Neural progenitor cell (in vitro differentiated cells): ENCODE measurements around the gene APOC3. TPM values are rescaled to one million over a fixed set of nuclear protein-coding genes. Genes with fewer than 3 reads are reported as not detected.

ENCODE experiments used
- DNase-seq: peaks from one replicate; pipeline ENCODE4 v3.0.0-alpha.2; 2016; ENCODE audit warnings: low spot score
- H2AFZ ChIP-seq: fragments of 200-600 bp; sonication (generic); replicated peaks from 2 replicates; pipeline ENCODE4 v1.6.1; 2016; ENCODE audit warnings: antibody characterized with exemption
- H3F3A ChIP-seq: fragments of 200-600 bp; sonication (generic); 2 replicates; pipeline ENCODE4 v1.6.1; 2016; ENCODE audit warnings: antibody characterized with exemption, low read depth
- H3K27ac ChIP-seq: fragments of 200-600 bp; sonication (generic); 2 replicates; pipeline ENCODE4 v1.5.1; 2016; ENCODE audit warnings: mild to moderate bottlenecking
- H3K27me3 ChIP-seq: fragments of 200-600 bp; sonication (generic); 2 replicates; pipeline ENCODE4 v1.6.1; 2016; ENCODE audit warnings: mild to moderate bottlenecking, moderate library complexity
- H3K36me3 ChIP-seq: fragments of 200-600 bp; sonication (generic); 2 replicates; pipeline ENCODE4 v1.5.1; 2016
- H3K4me1 ChIP-seq: fragments of 200-600 bp; sonication (generic); 2 replicates; pipeline ENCODE4 v1.6.1; 2016; ENCODE audit warnings: mixed run types
- H3K4me2 ChIP-seq: fragments of 200-600 bp; sonication (generic); 2 replicates; pipeline ENCODE4 v1.6.1; 2016
- H3K4me3 ChIP-seq: fragments of 200-600 bp; sonication (generic); 2 replicates; pipeline ENCODE4 v1.5.1; 2016
- H3K79me2 ChIP-seq: fragments of 200-600 bp; sonication (generic); 2 replicates; pipeline ENCODE4 v1.6.1; 2016; ENCODE audit warnings: low read depth
- H3K9ac ChIP-seq: fragments of 200-600 bp; sonication (generic); 2 replicates; pipeline ENCODE4 v1.6.1; 2016
- H3K9me3 ChIP-seq: fragments of 200-600 bp; sonication (generic); 2 replicates; pipeline ENCODE4 v1.5.1; 2016; ENCODE audit warnings: low read depth
- H4K20me1 ChIP-seq: fragments of 200-600 bp; sonication (generic); 2 replicates; pipeline ENCODE4 v1.6.1; 2016; ENCODE audit warnings: low read depth
- H3K27ac Mint-ChIP-seq: 3 replicates; pipeline ENCODE4 v1.8.0; 2021; ENCODE audit warnings: mixed read lengths
- H3K27me3 Mint-ChIP-seq: 2 replicates; pipeline ENCODE4 v1.8.0; 2022; ENCODE audit warnings: low read depth, mild to moderate bottlenecking, inconsistent platforms, moderate library complexity, mixed read lengths; ENCODE audit not compliant: insufficient read depth
- H3K36me3 Mint-ChIP-seq: 3 replicates; pipeline ENCODE4 v1.8.0; 2021; ENCODE audit warnings: mixed read lengths
- H3K4me1 Mint-ChIP-seq: 3 replicates; pipeline ENCODE4 v1.8.0; 2021; ENCODE audit warnings: mixed read lengths
- H3K4me3 Mint-ChIP-seq: 3 replicates; pipeline ENCODE4 v1.8.0; 2021; ENCODE audit warnings: mild to moderate bottlenecking, moderate library complexity, mixed read lengths
- H3K9me3 Mint-ChIP-seq: 3 replicates; pipeline ENCODE4 v1.8.0; 2020; ENCODE audit warnings: mixed read lengths
- EZH2 ChIP-seq: fragments of 200-600 bp; sonication (generic); IDR thresholded peaks from 2 replicates; pipeline ENCODE4 v1.6.1; 2017; ENCODE audit warnings: antibody characterized with exemption, mild to moderate bottlenecking, moderate library complexity
- EZH2phosphoT487 ChIP-seq: fragments of 200-600 bp; sonication (generic); IDR thresholded peaks from 2 replicates; pipeline ENCODE4 v1.6.1; 2017; ENCODE audit warnings: antibody characterized with exemption
- total RNA-seq: library from RNA; depleted of rRNA; stranded (reverse); fragments of >200 nt; gene quantifications from 2 replicates; pipeline ENCODE4 v1.2.3, GENCODE V29; 2015; ENCODE audit warnings: low replicate concordance
- TF ChIP-seq, protein P1 (sequence below): fragments of 200-600 bp; sonication (generic); IDR thresholded peaks from 2 replicates; pipeline ENCODE4 v1.5.1; 2017; ENCODE audit warnings: antibody characterized with exemption, mild to moderate bottlenecking

The APOC3 gene
- total RNA-seq, 1 donor from 2014 or later, result not detected

DNA sequence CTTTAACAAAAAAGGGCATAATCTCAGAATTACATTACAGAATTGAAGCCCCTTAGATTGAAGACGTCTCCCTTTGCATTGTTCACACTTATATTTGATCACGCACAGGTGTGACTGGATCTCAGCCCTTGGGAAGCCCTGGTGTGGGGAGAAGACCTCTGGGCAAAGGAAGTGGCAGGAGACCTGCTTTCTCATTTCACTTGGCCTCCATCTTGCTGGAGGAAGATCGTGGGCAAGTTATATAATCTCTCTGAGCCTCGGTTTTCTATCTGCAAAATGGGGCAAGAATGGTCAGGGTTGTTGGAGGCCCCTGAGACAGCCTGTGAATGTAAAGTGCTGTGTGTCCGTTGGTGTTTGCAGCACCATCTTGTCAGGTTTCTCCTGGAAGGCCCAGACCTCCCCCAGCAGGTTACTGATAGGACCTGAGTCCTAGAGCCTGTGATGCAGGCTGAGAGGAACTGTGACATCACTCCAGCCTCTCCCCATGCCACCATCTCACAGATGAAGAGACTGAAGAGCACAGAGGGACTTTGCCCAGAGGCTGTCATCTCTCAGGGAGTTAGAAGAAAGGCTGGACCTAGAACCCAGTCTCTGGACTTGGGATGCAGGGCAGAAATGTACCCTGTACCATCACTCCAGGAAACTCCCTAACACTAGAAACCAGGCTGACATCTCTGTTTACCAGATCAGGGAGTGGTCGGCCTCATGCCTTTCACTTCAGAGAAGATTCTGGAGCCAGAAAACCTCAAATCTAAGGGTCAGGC lies 8.8 kb downstream of the APOC3 start:
- Mint-ChIP-seq H3K36me3 (peaks cover 6% of the 10 kb centered on the region), H3K27ac (peak overlapping the region; percentile 57), H3K27me3 (peaks cover 2% of the 10 kb centered on the region), H3K9me3 (no peaks in the 10 kb centered on the region), H3K4me3 (no peak overlapping the region), H3K4me1 (peaks cover 41% of the 10 kb centered on the region)
- no peak overlapping the region for H3K4me2 ChIP-seq
- no peaks in the 10 kb centered on the region for H4K20me1 ChIP-seq
- H3K9ac ChIP-seq, result no peak overlapping the region
- H3K4me1 ChIP-seq, result peaks cover 14% of the 10 kb centered on the region
- H3K36me3 ChIP-seq, result no peaks in the 10 kb centered on the region
- H3K4me3 ChIP-seq, result no peak overlapping the region
- DNase-seq, result no peak
- peaks cover 6% of the 10 kb centered on the region for H3F3A ChIP-seq
- no peak overlapping the region for H2AFZ ChIP-seq
- no peaks in the 10 kb centered on the region for H3K9me3 ChIP-seq
- H3K27ac ChIP-seq, result no peak overlapping the region
- H3K27me3 ChIP-seq, result peaks cover 19% of the 10 kb centered on the region
- no peaks in the 10 kb centered on the region for H3K79me2 ChIP-seq
- TF ChIP-seq EZH2 (no peak), EZH2phosphoT487 (no peak)
- TF ChIP-seq, protein P1, sequence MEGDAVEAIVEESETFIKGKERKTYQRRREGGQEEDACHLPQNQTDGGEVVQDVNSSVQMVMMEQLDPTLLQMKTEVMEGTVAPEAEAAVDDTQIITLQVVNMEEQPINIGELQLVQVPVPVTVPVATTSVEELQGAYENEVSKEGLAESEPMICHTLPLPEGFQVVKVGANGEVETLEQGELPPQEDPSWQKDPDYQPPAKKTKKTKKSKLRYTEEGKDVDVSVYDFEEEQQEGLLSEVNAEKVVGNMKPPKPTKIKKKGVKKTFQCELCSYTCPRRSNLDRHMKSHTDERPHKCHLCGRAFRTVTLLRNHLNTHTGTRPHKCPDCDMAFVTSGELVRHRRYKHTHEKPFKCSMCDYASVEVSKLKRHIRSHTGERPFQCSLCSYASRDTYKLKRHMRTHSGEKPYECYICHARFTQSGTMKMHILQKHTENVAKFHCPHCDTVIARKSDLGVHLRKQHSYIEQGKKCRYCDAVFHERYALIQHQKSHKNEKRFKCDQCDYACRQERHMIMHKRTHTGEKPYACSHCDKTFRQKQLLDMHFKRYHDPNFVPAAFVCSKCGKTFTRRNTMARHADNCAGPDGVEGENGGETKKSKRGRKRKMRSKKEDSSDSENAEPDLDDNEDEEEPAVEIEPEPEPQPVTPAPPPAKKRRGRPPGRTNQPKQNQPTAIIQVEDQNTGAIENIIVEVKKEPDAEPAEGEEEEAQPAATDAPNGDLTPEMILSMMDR, result no peak

DNA sequence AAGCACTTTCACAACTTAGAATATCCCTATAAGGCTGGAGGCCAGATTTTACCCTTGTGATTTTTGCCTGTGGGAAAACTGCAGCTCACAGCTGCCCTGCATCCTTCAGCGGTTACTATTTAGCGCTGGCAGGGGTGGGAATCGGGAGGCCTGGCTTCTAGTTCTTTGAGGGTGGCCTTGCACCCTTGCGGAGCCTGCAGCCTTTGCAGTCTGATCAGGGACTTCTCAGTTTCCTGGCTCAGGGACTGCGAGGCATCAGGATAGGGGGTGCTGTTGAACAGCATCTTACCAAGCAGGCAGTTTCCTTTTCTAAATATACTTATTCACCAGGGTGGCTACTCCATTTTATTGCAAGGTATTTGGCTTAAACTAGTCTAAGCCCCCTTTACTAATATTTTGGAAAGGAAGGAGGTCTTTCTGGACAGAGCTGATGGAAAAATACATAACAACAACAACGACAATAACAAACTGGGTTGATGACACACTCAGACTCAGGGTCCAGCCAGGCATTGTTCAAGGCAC lies 10.6 kb downstream of the APOC3 start:
- Mint-ChIP-seq H3K4me3 (no peak overlapping the region), H3K36me3 (peaks cover 6% of the 10 kb centered on the region), H3K27ac (no peak overlapping the region), H3K4me1 (peaks cover 33% of the 10 kb centered on the region), H3K27me3 (peaks cover 2% of the 10 kb centered on the region), H3K9me3 (no peaks in the 10 kb centered on the region)
- DNase-seq, result peak; percentile 41
- H3K27ac ChIP-seq, result no peak overlapping the region
- H3K9me3 ChIP-seq, result no peaks in the 10 kb centered on the region
- no peak overlapping the region for H2AFZ ChIP-seq
- peaks cover 4% of the 10 kb centered on the region for H3F3A ChIP-seq
- H4K20me1 ChIP-seq, result no peaks in the 10 kb centered on the region
- H3K9ac ChIP-seq, result no peak overlapping the region
- H3K36me3 ChIP-seq, result no peaks in the 10 kb centered on the region
- H3K4me2 ChIP-seq, result no peak overlapping the region
- no peaks in the 10 kb centered on the region for H3K79me2 ChIP-seq
- H3K4me1 ChIP-seq, result peaks cover 14% of the 10 kb centered on the region
- H3K4me3 ChIP-seq, result no peak overlapping the region
- peaks cover 6% of the 10 kb centered on the region for H3K27me3 ChIP-seq
- TF ChIP-seq, protein P1, result peak; percentile 36
- TF ChIP-seq EZH2phosphoT487, result no peak

DNA sequence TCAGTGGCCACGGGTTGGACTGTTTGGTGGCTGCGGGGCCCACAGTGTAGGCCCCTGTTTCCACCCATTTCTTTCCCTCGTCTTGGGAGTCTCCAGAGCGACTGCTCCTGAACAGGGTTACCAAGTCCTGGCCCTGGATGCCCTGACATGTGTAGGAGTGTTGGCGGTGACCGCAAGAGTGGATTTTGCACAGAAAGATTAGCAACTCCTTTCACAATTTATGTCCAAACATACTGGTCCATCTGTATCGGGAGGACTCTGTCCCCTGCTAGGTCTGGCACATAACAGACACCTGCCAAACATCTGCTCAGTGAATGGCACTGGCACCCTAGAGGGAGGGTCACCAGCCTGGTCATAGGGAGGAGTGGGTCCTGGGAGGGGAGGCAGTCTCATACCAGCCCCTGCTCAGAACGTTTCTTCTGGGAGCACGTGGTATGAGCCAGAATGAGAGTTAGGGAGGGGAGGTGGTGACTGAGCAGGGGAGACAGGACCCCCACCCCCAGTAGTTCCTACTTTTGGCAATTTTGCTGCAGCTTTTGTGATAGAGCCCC lies 11.1 kb downstream of the APOC3 start:
- no peak overlapping the region for H3K4me3 Mint-ChIP-seq
- Histone ChIP-seq H3K36me3 (no peaks in the 10 kb centered on the region), H3K9ac (no peak overlapping the region), H3K9me3 (no peaks in the 10 kb centered on the region), H4K20me1 (no peaks in the 10 kb centered on the region), H3K27me3 (peaks cover under 1% of the 10 kb centered on the region), H3K27ac (no peak overlapping the region), H2AFZ (no peak overlapping the region), H3K4me2 (no peak overlapping the region), H3K4me1 (peaks cover 11% of the 10 kb centered on the region), H3K4me3 (no peak overlapping the region), H3K79me2 (no peaks in the 10 kb centered on the region), H3F3A (no peaks in the 10 kb centered on the region)
- peaks cover 6% of the 10 kb centered on the region for H3K36me3 Mint-ChIP-seq
- H3K27ac Mint-ChIP-seq, result no peak overlapping the region
- H3K9me3 Mint-ChIP-seq, result no peaks in the 10 kb centered on the region
- H3K27me3 Mint-ChIP-seq, result peaks cover 2% of the 10 kb centered on the region
- TF ChIP-seq, protein P1, result no peak
- TF ChIP-seq EZH2phosphoT487 (no peak), EZH2 (no peak)
- DNase-seq, result no peak
- H3K4me1 Mint-ChIP-seq, result peaks cover 33% of the 10 kb centered on the region
